Transverse colon (tissue), 4 donors: Measurements from ENCODE around the gene POLR2E. TPM values are rescaled to one million over a fixed set of nuclear protein-coding genes. Genes with fewer than 3 reads are reported as not detected.
A peak's percentile ranks its signal among the peaks of the same experiment; 100 is the strongest.

Experiments used
- DNase-seq: peaks from one replicate; pipeline ENCODE4 v3.0.0-alpha.2; 2019
- H3K27ac ChIP-seq, 4 donors: fragments of 200-600 bp; sonication (generic); 2 replicates each; pipeline ENCODE4 v1.5.1; 2016 to 2018; ENCODE audit warnings: inconsistent platforms in 4 of 4
- H3K27me3 ChIP-seq: fragments of 200-600 bp; sonication (generic); 2 replicates; pipeline ENCODE4 v1.5.1; 2017; ENCODE audit warnings: inconsistent platforms
- H3K36me3 ChIP-seq, 4 donors: fragments of 200-600 bp; sonication (generic); 2 replicates each; pipeline ENCODE4 v1.5.1; 2017 to 2019; ENCODE audit warnings: inconsistent platforms in 4 of 4
- H3K4me1 ChIP-seq, 4 donors: fragments of 200-600 bp; sonication (generic); 2 replicates each; pipeline ENCODE4 v1.5.1; 2017 to 2020; ENCODE audit warnings: inconsistent platforms in 4 of 4
- H3K4me3 ChIP-seq, 4 donors: fragments of 200-600 bp; sonication (generic); 1 replicate in 1 of 4; 2 replicates in 3 of 4; pipeline versions ENCODE4 v1.5.1 to v1.6.1; 2017 to 2019; ENCODE audit warnings: inconsistent platforms in 4 of 4
- H3K9me3 ChIP-seq, 2 donors: fragments of 200-600 bp; sonication (generic); 2 replicates each; pipeline ENCODE4 v1.5.1; 2017 to 2019; ENCODE audit warnings: inconsistent platforms in 2 of 2
- CTCF ChIP-seq, 5 experiments: fragments of 200-600 bp in 3 of 5; fragments of 450-650 bp in 2 of 5; sonication (generic) in 3 of 5; IDR thresholded peaks; 1 replicate in 2 of 5; 2 replicates in 3 of 5; pipeline ENCODE4 v1.5.1; 2016 to 2017; ENCODE audit warnings: antibody characterized with exemption in 5 of 5, inconsistent platforms in 3 of 5, mild to moderate bottlenecking in 2 of 5, moderate library complexity in 1 of 5
- EP300 ChIP-seq: sonication (generic); formaldehyde crosslinking; IDR thresholded peaks from one replicate; pipeline ENCODE4 v1.6.1; 2017; ENCODE audit warnings: antibody characterized with exemption, low read depth
- POLR2A ChIP-seq: fragments of 450-650 bp; IDR thresholded peaks from one replicate; pipeline ENCODE4 v1.6.1; 2016; ENCODE audit warnings: antibody characterized with exemption, mild to moderate bottlenecking, moderate library complexity
- POLR2AphosphoS5 ChIP-seq, 3 donors: sonication (generic); formaldehyde crosslinking; IDR thresholded peaks; one replicate each; pipeline ENCODE4 v1.6.1; 2016; ENCODE audit warnings: antibody characterized with exemption in 3 of 3
- WGBS, 2 donors: methylation state at CpG; one replicate each; pipeline ENCODE4 v1.1.5; 2018; ENCODE audit warnings: low coverage in 1 of 2; 5-methylcytosine and 5-hydroxymethylcytosine counted together
- in situ Hi-C, 4 donors: fragments of 200-750 bp; cut with MboI; loops; one replicate each; pipeline versions ENCODE4 v1.15.0 to v1.15.1; 2017; ENCODE audit warnings: low sequenced_read_pairs in 3 of 4, low pct_ligation_motif_present in 1 of 4, low pct_unique_long_range_greater_than_20kb in 1 of 4
- intact Hi-C: fragments of 100-400 bp; cut with DNase I; formaldehyde crosslinking; loops from one replicate; pipeline ENCODE4 v1.15.1; 2023; ENCODE audit warnings: low total_unique reads
- total RNA-seq, 4 donors: library from RNA; depleted of rRNA; stranded (reverse); fragments of >200 nt; gene quantifications; one replicate each; pipeline ENCODE4 v1.1.0, GENCODE V29; 2016

The POLR2E gene
- total RNA-seq, 4 donors from 2014 or later = 74.8 to 167 (median 103) TPM

- no peak overlapping the region for H3K27ac ChIP-seq
- H3K36me3 ChIP-seq = no peaks in the 10 kb centered on the region
- DNase-seq = no peak
- in situ Hi-C loops = no loop called here
- no peaks in the 10 kb centered on the region for H3K9me3 ChIP-seq
- intact Hi-C loops = no loop called here
- H3K4me3 ChIP-seq = no peak overlapping the region
- WGBS, 2 donors = 31% methylated on average over 27 of the region's 99 CpGs; no CpG with 5 or more reads in 1 of the 2 donors
- TF ChIP-seq EP300 = no peak
- TF ChIP-seq POLR2AphosphoS5 (IDR thresholded peaks at IDR 0.05) = no peak
- TF ChIP-seq POLR2A = no peak
- no peak for TF ChIP-seq CTCF (IDR thresholded peaks at IDR 0.05)
- H3K4me1 ChIP-seq = peaks cover 17 to 65% (median 51%) of the 10 kb centered on the region in 4 donors
- H3K27me3 ChIP-seq = peaks cover 68% of the 10 kb centered on the region
Observed at GRCh38 chr19:1070931-1071791, 24.0 kb downstream of the POLR2E start.

DNA sequence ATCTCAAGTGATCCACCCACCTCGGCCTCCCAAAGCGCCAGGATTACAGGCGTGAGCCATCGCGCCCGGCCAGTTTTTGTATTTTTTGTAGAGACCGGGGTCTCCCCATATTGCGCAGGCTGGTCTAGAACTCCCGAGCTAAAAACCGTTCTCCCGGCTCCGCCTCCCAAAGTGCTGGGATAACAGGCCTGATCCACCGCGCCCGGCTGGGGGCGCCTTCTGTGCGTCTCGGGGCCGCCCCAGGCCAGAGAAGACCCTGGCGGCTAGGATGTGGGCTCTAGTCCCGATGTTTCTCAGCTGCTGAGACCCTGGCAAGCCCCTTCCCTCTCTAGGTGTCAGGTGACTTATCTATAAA lies 24.6 kb downstream of the POLR2E start:
- no peak for TF ChIP-seq POLR2AphosphoS5 (IDR thresholded peaks at IDR 0.05)
- TF ChIP-seq CTCF (IDR thresholded peaks at IDR 0.05) = no peak
- no peak for TF ChIP-seq EP300
- TF ChIP-seq POLR2A = no peak
- Histone ChIP-seq H3K27ac (no peak overlapping the region), H3K4me1 (peaks cover 23 to 64% (median 54%) of the 10 kb centered on the region in 4 donors), H3K9me3 (no peaks in the 10 kb centered on the region), H3K36me3 (no peaks in the 10 kb centered on the region), H3K4me3 (no peak overlapping the region), H3K27me3 (peaks cover 69% of the 10 kb centered on the region)
- 31% methylated on average over 21 of the region's 21 CpGs; no CpG with 5 or more reads in 1 of the 2 donors for WGBS, 2 donors
- intact Hi-C loops = no loop called here
- no peak for DNase-seq
- in situ Hi-C loops = no loop called here

DNA sequence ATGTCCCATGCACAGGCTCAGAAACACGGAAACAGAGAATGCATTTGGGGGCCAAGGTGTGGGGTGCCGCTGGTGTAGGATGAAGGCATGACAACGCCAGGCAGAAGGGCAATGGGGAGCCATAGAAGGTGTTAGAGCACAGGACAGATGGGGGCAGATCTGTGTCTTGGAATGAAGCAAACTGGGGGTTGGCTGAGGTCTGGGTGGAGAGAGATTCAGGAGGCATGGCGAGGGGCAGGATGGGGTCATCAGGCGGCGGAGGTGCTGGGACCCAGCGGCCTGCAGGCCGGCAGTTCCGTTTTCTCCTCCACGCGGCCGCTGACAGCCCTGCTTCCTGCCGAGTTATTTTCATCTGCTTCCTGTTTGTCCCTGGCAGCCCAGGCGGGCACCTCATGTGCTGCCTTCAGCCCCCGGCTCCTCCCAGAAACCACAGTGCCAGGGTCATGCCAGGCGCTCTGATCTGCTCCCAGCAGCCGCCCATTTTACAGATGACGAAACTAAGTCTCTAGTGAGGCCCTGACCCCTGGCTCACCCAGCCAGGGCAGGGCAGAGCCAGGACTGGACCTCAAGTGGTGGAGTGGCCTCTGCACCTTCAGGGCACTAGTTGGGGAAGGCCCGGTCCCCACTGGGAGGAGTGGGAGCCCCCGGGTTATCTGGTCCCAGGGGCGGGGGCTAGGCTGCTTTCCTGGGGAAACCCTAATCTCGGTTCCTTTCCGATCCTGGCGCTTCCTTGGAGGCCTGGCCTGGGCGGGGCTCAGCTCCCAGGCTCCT lies 26.0 kb downstream of the POLR2E start:
- Histone ChIP-seq H3K9me3 (no peaks in the 10 kb centered on the region), H3K4me1 (peaks cover 34 to 66% (median 57%) of the 10 kb centered on the region in 4 donors), H3K27ac (peak overlapping the region; percentile 73 to 88 (median 79)), H3K27me3 (peaks cover 69% of the 10 kb centered on the region), H3K4me3 (peak overlapping the region in 1 of 4 donors; percentile 51), H3K36me3 (no peaks in the 10 kb centered on the region)
- intact Hi-C loops = no loop called here
- in situ Hi-C loops = no loop called here
- DNase-seq = peak; percentile 82
- WGBS, 2 donors = 30 to 40% methylated on average over 2 to 25 of the region's 25 CpGs
- TF ChIP-seq EP300 (no peak), POLR2A (no peak), CTCF (IDR thresholded peaks at IDR 0.05) (peak in 1 of 5 experiments; percentile 16), POLR2AphosphoS5 (IDR thresholded peaks at IDR 0.05) (peak in 2 of 3 donors; percentile 27 to 36)
